Fibroblast of skin of left quadriceps (primary cell): ENCODE data around the gene ACRV1.
"Not testable (repeated sequence)": the region's sequence is repeated elsewhere in the genome, so short reads cannot be mapped to it uniquely, and the experiment has no call there.

Experiments
- DNase-seq, 2 experiments: peaks; one replicate each; pipeline ENCODE4 v3.0.0-alpha.2; 2013; ENCODE audit warnings: low read depth in 2 of 2

ACRV1 gene

GRCh38 chr11:125680747-125681146 is at the start of gene ACRV1:
TSS of gene ACRV1 (minus strand) at chr11:125680847. CDS start at chr11:125680780, 67 bp downstream.
- DNase-seq, result no peak

DNA sequence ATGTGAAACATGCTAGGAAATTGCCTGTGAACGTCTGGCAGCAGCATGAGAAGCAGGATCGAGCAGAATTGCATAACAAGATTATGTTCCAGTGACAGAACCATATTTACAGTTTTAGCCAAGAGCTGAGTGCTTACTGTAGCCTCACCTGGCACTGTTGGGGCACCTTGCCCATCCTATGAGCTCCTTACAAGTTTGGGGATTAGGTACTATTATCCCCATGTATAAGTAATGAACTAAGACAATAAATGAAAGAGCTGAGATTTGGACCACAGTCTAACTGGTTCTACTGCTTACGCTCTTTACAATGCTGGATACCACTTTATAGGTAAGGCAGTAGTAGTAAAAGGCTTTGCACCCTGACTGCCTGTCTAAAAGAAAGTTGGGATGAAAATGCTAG is 48.3 kb upstream of the ACRV1 start:
- DNase-seq, result no peak

GRCh38 chr11:125724125-125724524 is 43.5 kb upstream of the ACRV1 start:
- DNase-seq, result no peak

GRCh38 chr11:125720781-125721180 is 40.1 kb upstream of the ACRV1 start:
- DNase-seq, result no peak

GRCh38 chr11:125704686-125705085 is 24.0 kb upstream of the ACRV1 start:
- DNase-seq, result not testable (repeated sequence)

GRCh38 chr11:125701858-125702621 is 21.4 kb upstream of the ACRV1 start:
- DNase-seq, result no peak

DNA sequence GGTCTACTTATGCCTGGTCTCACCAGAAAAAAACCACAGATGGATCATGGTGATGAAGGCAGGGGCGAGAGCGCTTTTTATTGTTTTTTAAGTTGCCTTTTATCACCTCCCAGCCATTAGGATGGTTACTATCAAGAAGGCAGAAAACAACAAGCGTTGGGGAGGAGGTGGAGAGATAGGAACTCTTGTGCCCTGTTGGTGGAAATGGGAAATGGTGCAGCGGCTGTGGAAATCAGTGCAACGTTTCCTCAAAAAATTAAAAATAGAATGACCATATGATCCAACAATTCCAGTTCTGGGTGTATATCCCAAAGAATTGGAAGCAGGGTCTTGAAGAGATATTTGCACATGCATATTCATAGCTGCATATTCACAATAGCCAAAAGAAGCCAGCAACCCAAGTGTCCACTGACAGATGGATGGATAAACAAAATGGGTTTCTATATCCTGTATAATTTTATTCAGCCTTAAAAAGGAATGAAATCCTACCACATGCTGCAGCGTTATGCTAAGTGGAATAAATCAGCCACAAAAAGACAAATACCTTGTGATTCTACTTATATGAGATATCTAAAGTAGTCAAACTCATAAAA is 20.5 kb upstream of the ACRV1 start:
- no peak for DNase-seq

DNA sequence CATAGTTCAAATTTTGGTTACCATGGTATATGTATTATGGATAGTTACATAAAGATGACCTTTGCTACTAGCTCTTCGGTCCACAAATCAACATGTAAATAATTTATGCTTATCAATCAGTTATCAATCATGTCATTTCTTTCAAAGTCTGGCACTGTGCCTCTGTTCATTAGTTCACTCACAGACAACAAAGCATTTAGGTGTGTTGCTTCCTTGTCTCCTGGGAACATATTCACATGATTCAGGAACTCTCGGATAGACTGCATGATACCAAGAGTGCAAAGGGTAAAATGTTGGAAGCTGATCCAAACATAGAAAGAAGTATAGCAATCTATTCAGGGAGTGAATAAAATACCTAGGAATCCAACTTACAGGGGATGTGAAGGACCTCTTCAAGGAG is 14.3 kb upstream of the ACRV1 start:
- DNase-seq, result no peak

DNA sequence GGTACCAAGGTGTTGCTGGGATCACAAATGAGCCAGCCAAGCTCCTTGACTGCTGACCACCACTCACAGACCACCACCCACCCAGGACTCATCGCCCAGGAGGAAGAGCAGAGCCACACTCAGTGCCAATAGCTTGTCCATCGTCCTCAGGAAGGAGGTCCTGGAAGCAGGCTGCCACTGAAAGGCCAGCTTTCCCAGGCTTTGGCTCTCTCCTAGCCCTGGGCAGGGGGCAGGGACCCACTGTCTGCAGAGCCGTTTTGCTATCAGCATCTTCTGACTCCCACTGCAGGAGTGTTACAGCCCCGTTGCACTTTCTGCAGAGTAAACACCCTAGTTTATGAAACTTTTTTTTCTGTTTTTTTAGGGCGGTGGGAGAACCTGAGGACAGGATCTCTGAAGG is 12.2 kb upstream of the ACRV1 start:
- no peak for DNase-seq

GRCh38 chr11:125690006-125690405 is 9.4 kb upstream of the ACRV1 start:
- DNase-seq, result no peak

DNA sequence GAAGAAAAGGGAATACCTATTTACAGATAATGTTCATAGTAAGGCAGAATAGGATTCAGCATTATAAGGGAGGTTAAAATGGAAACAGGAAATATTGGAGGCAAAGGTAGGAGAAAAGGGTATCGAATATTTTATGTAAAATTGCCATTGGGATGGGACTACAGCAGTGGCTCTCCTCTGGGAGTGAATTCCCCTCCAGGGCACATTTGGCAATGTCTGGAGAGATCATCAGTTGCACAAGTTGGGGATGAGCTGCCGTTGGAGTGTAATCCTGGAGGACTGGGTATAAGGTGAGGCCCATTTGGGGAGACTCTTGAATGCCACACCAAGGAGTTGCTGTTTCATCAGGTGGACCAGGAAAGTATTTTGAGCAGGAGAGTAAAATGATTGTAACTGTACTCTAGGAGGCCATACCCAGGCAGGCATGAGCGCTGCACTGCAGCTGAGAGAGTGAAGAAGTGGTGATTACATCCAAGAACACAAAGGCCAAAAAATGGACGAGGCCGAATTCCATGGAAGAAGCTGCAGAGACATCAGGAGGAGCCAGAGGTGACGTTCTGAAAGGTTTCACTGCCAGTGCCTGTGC is 8.7 kb upstream of the ACRV1 start:
- no peak for DNase-seq

DNA sequence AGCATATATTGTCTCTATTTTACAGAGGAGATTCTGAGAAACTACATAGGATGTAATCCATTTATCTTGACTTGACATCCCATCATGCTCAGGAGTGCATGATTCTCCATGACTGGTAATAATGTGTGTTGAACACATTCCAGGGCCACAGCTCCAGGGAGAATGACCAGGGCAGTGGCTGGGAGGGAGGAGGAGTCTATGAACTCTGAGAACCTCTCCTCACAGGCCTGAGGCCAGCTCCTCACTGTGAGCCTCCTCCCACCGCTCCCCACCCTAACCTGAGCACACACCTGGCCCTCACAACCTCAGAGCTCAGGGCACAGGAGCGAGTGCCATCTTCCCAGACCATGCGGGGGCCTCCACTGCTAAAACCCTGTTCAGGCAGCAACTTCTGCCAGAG is 8.0 kb upstream of the ACRV1 start:
- no peak for DNase-seq

GRCh38 chr11:125688066-125688465 is 7.4 kb upstream of the ACRV1 start:
- no peak for DNase-seq

- DNase-seq, result no peak
Measured at GRCh38 chr11:125685228-125685627, 4.6 kb upstream of the ACRV1 start.

DNA sequence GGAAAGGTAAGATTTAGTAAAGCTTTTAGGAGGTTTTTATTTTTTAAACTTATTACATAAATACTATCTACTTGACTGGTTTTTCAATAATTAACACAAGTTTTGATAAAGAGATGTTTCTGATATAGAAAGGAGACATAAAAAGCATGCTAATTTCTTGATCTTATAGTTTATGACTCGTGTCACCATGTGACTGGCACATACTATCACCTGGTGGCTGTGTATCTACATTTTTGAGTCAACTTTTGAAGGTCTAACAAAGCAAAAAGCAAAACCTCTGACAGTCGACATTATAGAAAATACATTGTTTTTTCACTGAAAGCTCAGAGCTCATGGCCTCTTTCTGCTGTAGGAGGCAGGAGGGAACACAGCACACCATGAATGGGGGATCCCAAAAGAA is 810 bp downstream of the ACRV1 start:
- no peak for DNase-seq

GRCh38 chr11:125679397-125679796 is 1.2 kb downstream of the ACRV1 start:
- no peak for DNase-seq

DNA sequence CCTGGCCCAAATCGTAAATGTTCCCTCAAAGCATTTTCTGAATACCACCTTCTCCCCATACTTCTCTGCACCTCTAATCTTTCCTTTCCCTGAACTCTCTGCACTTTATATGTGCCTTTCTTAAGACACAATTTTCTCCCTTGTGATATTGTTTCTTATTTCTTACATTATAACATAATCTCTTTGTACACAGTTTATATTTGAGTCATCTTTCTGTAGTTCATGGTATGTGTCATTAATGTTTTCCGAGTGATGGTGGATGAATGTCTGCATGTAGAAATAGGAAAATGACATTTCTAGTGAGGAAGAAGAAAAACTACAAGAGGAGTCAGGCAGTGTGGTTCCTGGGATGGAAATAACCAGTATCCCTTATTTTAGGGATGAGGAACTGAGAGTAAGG is 5.5 kb downstream of the ACRV1 start:
- no peak for DNase-seq

- DNase-seq, result no peak
Measured at GRCh38 chr11:125674210-125674609, 6.4 kb downstream of the ACRV1 start.

DNA sequence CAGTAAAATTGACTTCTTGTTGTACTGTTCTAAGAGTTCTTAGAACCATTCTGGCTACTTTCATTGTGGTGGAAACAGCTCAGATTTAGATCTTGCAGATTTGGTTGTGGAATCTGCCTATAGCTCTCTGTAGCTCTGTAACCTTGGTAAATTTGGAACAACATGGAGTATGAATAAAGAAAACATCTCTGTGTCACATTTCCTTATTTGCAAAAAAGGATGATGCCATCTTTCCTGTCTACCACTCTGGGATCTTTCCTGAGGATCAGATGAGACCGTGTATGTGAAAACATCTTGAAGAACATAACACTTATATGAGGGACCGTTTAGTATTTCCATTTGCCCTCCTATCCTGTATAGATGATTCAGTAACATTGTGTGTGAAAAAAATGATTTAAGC is 9.1 kb downstream of the ACRV1 start:
- no peak for DNase-seq

DNA sequence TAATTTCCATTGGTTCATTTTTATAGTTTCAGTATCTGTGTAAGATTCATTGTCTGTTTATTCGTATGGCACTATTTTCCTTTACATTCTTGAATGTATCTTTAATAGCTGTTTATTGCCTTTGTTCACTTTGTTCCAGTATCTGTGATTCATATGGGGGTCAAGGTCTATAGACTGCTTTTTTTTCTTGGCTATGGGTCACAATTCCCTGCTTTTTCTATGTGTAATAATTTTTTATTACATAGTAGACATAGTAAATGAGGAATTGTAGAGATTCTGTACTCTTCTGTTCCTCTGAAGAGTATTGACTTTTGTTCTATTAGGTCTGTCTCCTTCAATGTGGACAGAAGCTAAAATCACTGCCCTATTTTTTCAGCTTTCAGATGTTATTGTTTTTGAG is 10.5 kb downstream of the ACRV1 start:
- DNase-seq, result no peak

DNA sequence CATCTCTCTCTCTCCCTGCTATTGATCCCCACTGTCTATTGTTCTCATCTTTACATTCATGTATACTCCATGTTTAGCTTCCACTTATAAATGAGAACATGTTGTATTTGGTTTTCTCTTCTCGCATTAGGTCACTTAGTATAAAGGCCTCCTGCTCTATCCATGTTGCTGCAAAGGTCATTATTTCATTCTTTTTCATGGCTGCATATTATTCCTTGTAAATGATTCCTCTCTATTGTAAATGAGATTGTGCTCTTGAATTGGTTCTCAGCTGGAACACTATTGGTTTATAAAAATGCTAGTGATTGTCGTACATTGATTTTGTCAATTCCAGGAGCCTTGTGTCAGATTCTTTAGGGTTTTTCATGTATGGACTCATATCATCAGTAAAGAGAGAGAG is 13.5 kb downstream of the ACRV1 start:
- DNase-seq, result no peak

GRCh38 chr11:125663910-125664309 is 16.7 kb downstream of the ACRV1 start:
- no peak for DNase-seq

DNA sequence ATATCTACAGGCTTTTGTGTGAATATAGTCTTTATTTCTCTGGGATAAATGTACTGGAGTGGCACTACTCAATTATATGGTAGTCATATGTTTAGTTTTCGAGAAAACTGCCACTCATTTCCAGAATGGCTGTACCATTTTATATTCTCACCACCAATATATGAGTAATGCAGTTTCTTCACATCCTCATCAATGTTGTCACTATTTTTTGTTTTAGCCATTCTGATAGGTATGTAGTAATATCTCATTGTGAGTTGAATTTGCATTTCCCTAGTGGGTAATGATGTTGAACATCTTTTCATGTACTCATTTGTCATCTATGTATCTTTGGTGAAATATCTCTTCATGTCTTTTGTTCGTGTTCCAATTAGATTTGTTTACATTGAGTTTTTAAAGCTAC is 18.0 kb downstream of the ACRV1 start:
- no peak for DNase-seq
